CD14-positive monocyte (primary cell): ENCODE results near the gene GNLY. TPM values are rescaled to one million over a fixed set of nuclear protein-coding genes. Genes with fewer than 3 reads are reported as not detected.
A peak's percentile ranks its signal among the peaks of the same experiment; 100 is the strongest.

ENCODE experiments used
- DNase-seq, 3 donors: peaks; one replicate each; pipeline ENCODE4 v3.0.0-alpha.2; 2011 to 2022
- H2AFZ ChIP-seq: 2 replicates; pipeline ENCODE4 v1.6.0; 2012; ENCODE audit warnings: mild to moderate bottlenecking, low read depth, low read length, inconsistent platforms; ENCODE audit not compliant: insufficient read depth, poor library complexity, severe bottlenecking
- H3K27ac ChIP-seq, 2 donors: 1 replicate in 1 of 2; 2 replicates in 1 of 2; pipeline ENCODE4 v1.5.1; 2012 to 2013; ENCODE audit warnings: low read length in 2 of 2, control low read depth in 1 of 2, inconsistent platforms in 1 of 2, low read depth in 1 of 2, mild to moderate bottlenecking in 1 of 2
- H3K27me3 ChIP-seq, 2 donors: one replicate each; pipeline versions ENCODE4 v1.6.0 to v1.6.1; 2011 to 2013; ENCODE audit warnings: low read length in 2 of 2; ENCODE audit not compliant: control insufficient read depth in 2 of 2, insufficient read depth in 2 of 2
- H3K36me3 ChIP-seq, 2 donors: replicated peaks in 1 of 2; 1 replicate in 1 of 2; 2 replicates in 1 of 2; pipeline versions ENCODE4 v1.5.1 to v1.6.1; 2012 to 2013; ENCODE audit warnings: low read length in 2 of 2, control low read depth in 1 of 2, inconsistent platforms in 1 of 2, mild to moderate bottlenecking in 1 of 2; ENCODE audit not compliant: insufficient read depth in 2 of 2, control insufficient read depth in 1 of 2
- H3K4me1 ChIP-seq, 2 donors: 1 replicate in 1 of 2; 2 replicates in 1 of 2; pipeline versions ENCODE4 v1.5.1 to v1.6.1; 2012 to 2013; ENCODE audit warnings: low read length in 2 of 2, control low read depth in 1 of 2, inconsistent platforms in 1 of 2, mild to moderate bottlenecking in 1 of 2, moderate library complexity in 1 of 2; ENCODE audit not compliant: insufficient read depth in 2 of 2, control insufficient read depth in 1 of 2
- H3K4me2 ChIP-seq: replicated peaks from 2 replicates; pipeline ENCODE3; 2012; ENCODE audit warnings: low read length, moderate library complexity, mild to moderate bottlenecking; ENCODE audit not compliant: poor library complexity, severe bottlenecking; ENCODE audit errors: extremely low read depth
- H3K4me3 ChIP-seq, 3 experiments: fragments of 200-600 bp in 1 of 3; sonication (generic) in 1 of 3; replicated peaks in 1 of 3; 1 replicate in 2 of 3; 2 replicates in 1 of 3; pipeline ENCODE4 v1.5.1; 2011 to 2013; ENCODE audit warnings: low read length in 3 of 3, mild to moderate bottlenecking in 3 of 3, control low read depth in 2 of 3, low read depth in 2 of 3, inconsistent platforms in 1 of 3, moderate library complexity in 1 of 3
- H3K79me2 ChIP-seq: 2 replicates; pipeline ENCODE4 v1.6.0; 2012; ENCODE audit warnings: mild to moderate bottlenecking, control low read depth, inconsistent platforms, low read length, moderate library complexity; ENCODE audit not compliant: insufficient read depth
- H3K9ac ChIP-seq: 2 replicates; pipeline ENCODE4 v1.6.0; 2017; ENCODE audit warnings: low read length, mild to moderate bottlenecking; ENCODE audit not compliant: insufficient read depth, poor library complexity, severe bottlenecking
- H3K9me3 ChIP-seq, 2 donors: replicated peaks in 1 of 2; 1 replicate in 1 of 2; 2 replicates in 1 of 2; pipeline versions ENCODE4 v1.5.1 to v1.6.1; 2012 to 2013; ENCODE audit warnings: low read length in 2 of 2, control low read depth in 1 of 2; ENCODE audit not compliant: control insufficient read depth in 1 of 2, insufficient read depth in 1 of 2
- H4K20me1 ChIP-seq: 2 replicates; pipeline ENCODE4 v1.6.0; 2012; ENCODE audit warnings: mild to moderate bottlenecking, low read length, control low read depth, moderate library complexity; ENCODE audit not compliant: insufficient read depth
- H3K27ac Mint-ChIP-seq, 7 donors: one replicate each; pipeline ENCODE4 v1.8.0; 2020; ENCODE audit warnings: mild to moderate bottlenecking in 7 of 7, mixed read lengths in 7 of 7, moderate library complexity in 6 of 7, inconsistent platforms in 2 of 7
- H3K27me3 Mint-ChIP-seq, 3 donors: one replicate each; pipeline ENCODE4 v1.8.0; 2021 to 2022; ENCODE audit warnings: low read depth in 3 of 3, mild to moderate bottlenecking in 3 of 3, mixed read lengths in 3 of 3, moderate library complexity in 3 of 3, inconsistent platforms in 1 of 3
- H3K36me3 Mint-ChIP-seq, 2 donors: one replicate each; pipeline ENCODE4 v1.8.0; 2020; ENCODE audit warnings: mixed read lengths in 2 of 2, inconsistent platforms in 1 of 2, mild to moderate bottlenecking in 1 of 2
- H3K4me1 Mint-ChIP-seq: one replicate; pipeline ENCODE4 v1.8.0; 2020; ENCODE audit warnings: mild to moderate bottlenecking, mixed read lengths
- H3K4me3 Mint-ChIP-seq, 2 donors: one replicate each; pipeline ENCODE4 v1.8.0; 2020; ENCODE audit warnings: mild to moderate bottlenecking in 2 of 2, mixed read lengths in 2 of 2, moderate library complexity in 1 of 2
- H3K9me3 Mint-ChIP-seq, 7 donors: one replicate each; pipeline ENCODE4 v1.8.0; 2020 to 2022; ENCODE audit warnings: mixed read lengths in 7 of 7, mild to moderate bottlenecking in 6 of 7, moderate library complexity in 6 of 7, inconsistent platforms in 2 of 7
- CTCF ChIP-seq: fragments of 200-600 bp; IDR thresholded peaks from one replicate; pipeline ENCODE4 v1.8.0; 2022; ENCODE audit warnings: antibody characterized with exemption, mild to moderate bottlenecking
- WGBS: methylation state at CpG from one replicate; pipeline ENCODE4 v1.1.5; 2013; ENCODE audit warnings: missing lambda C conversion rate; ENCODE audit not compliant: insufficient coverage; 5-methylcytosine and 5-hydroxymethylcytosine counted together
- intact Hi-C, 2 donors: fragments of 100-400 bp; cut with micrococcal nuclease; formaldehyde crosslinking; loops; one replicate each; pipeline versions ENCODE4 v1.15.0 to v1.15.1; 2023
- polyA plus RNA-seq, 3 donors: library from polyadenylated mRNA; depleted of rRNA in 1 of 3; unstranded in 2 of 3; stranded (reverse) in 1 of 3; fragments of 300-500 nt in 2 of 3; fragments of >200 nt in 1 of 3; fragmentation: Illumina TruSeq in 2 of 3; gene quantifications; 1 replicate in 2 of 3; 2 replicates in 1 of 3; pipeline ENCODE4 v1.2.3, GENCODE V29; 2012 to 2021

The GNLY gene
- polyA plus RNA-seq, 3 donors = 4.6 to 13.2 (median 11.1) TPM

DNA sequence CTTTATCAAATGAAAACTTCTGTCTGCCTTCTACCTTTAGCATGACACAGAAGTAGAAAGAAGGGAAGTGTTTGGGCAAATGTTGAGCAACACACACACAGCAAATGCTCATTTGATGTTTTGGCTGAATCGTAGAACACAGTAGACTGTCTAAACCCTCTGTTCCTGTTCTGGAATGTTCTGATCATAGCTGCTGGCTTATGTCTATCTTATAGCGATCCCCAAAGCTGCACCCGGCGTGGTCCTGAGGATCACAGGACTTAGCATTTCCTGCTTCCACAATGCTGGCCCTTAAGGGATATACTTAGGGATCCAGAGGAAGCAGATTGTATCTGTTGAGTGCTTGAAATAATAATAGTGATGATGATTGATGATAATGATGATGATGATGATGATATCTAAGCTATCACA is 15.2 kb downstream of the GNLY start:
- Histone ChIP-seq H3K27ac (peak overlapping the region; percentile 68 to 81), H3K4me1 (peaks cover 100% of the 10 kb centered on the region in 2 donors), H3K4me3 (peak overlapping the region in 1 of 3 experiments; percentile 36), H3K79me2 (no peaks in the 10 kb centered on the region), H3K9ac (no peak overlapping the region), H3K4me2 (peak overlapping the region; percentile 30), H3K9me3 (no peaks in the 10 kb centered on the region), H3K36me3 (no peaks in the 10 kb centered on the region), H2AFZ (no peak overlapping the region), H3K27me3 (no peaks in the 10 kb centered on the region), H4K20me1 (no peaks in the 10 kb centered on the region)
- Mint-ChIP-seq H3K27ac (peak overlapping the region; percentile 89 to 98 (median 91)), H3K4me1 (peaks cover 92% of the 10 kb centered on the region), H3K9me3 (peaks cover 0 to 2% (median 0%) of the 10 kb centered on the region in 7 donors), H3K4me3 (peak overlapping the region in 1 of 2 donors; percentile 62), H3K36me3 (peaks cover 0 to 2% of the 10 kb centered on the region in 2 donors), H3K27me3 (no peaks in the 10 kb centered on the region)
- no peak for TF ChIP-seq CTCF
- DNase-seq = peak; percentile 64 to 83 (median 70)
- intact Hi-C loops = loop anchor here in 1 of 2 donors (5.0 kb wide), 1 partner anchor 37 kb away; no protein-coding TSS in a partner anchor
- WGBS = 3% methylated on average over 3 of the region's 4 CpGs

- H3K36me3 Mint-ChIP-seq = peaks cover 0 to 2% of the 10 kb centered on the region in 2 donors
- H3K27me3 Mint-ChIP-seq = no peaks in the 10 kb centered on the region
- TF ChIP-seq CTCF = no peak
- Histone ChIP-seq H3K27me3 (no peaks in the 10 kb centered on the region), H3K4me2 (peak overlapping the region; percentile 51), H3K4me1 (peaks cover 100% of the 10 kb centered on the region in 2 donors), H3K9ac (no peak overlapping the region), H2AFZ (peak overlapping the region; percentile 10), H3K9me3 (no peaks in the 10 kb centered on the region), H4K20me1 (no peaks in the 10 kb centered on the region), H3K27ac (peak overlapping the region; percentile 68 to 81), H3K4me3 (peak overlapping the region in 1 of 3 experiments; percentile 51), H3K36me3 (no peaks in the 10 kb centered on the region), H3K79me2 (no peaks in the 10 kb centered on the region)
- 88% methylated on average over 7 of the region's 19 CpGs for WGBS
- peaks cover 0 to 2% (median 0%) of the 10 kb centered on the region in 7 donors for H3K9me3 Mint-ChIP-seq
- intact Hi-C loops = loop anchor here in 1 of 2 donors (5.0 kb wide), 1 partner anchor 39 kb away; no protein-coding TSS in a partner anchor
- H3K27ac Mint-ChIP-seq = peak overlapping the region; percentile 89 to 98 (median 93)
- H3K4me3 Mint-ChIP-seq = peak overlapping the region in 1 of 2 donors; percentile 67
- peaks cover 92% of the 10 kb centered on the region for H3K4me1 Mint-ChIP-seq
- DNase-seq = no peak
These were observed 16.8 kb downstream of the GNLY start for GRCh38 chr2:85710687-85711577.
